ENCODE measurements around the gene ZNF701.

DNA sequence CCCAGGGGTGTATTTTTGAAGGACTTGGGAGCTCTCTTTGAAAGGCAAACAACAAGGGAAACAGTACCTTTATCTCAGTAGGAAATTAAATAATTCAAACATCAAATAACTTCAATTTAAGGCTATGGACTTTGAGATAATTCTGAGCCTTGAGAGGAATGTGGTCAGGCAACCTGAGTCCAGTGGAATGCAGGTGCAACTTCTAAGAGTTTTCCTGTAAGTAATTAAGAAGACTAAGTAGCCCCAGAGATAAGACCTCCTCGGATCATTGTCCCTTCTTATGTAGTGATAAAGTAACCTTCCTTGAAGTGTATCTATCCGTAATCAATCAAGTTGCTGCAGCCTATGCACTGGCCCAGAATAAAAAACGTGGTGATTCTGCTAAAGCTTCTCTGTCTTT is 29.2 kb downstream of the ZNF701 start:
- TF ChIP-seq POLR2AphosphoS5 (IDR thresholded peaks at IDR 0.05) (no peak), POLR2A (IDR thresholded peaks at IDR 0.05) (no peak)
- TF ChIP-seq, protein P1, sequence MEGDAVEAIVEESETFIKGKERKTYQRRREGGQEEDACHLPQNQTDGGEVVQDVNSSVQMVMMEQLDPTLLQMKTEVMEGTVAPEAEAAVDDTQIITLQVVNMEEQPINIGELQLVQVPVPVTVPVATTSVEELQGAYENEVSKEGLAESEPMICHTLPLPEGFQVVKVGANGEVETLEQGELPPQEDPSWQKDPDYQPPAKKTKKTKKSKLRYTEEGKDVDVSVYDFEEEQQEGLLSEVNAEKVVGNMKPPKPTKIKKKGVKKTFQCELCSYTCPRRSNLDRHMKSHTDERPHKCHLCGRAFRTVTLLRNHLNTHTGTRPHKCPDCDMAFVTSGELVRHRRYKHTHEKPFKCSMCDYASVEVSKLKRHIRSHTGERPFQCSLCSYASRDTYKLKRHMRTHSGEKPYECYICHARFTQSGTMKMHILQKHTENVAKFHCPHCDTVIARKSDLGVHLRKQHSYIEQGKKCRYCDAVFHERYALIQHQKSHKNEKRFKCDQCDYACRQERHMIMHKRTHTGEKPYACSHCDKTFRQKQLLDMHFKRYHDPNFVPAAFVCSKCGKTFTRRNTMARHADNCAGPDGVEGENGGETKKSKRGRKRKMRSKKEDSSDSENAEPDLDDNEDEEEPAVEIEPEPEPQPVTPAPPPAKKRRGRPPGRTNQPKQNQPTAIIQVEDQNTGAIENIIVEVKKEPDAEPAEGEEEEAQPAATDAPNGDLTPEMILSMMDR (IDR thresholded peaks at IDR 0.05) = no peak

All from upper lobe of left lung (tissue), 4 donors.